B cell (primary cell): ENCODE results near the gene TBC1D3G. TPM values are rescaled to one million over a fixed set of nuclear protein-coding genes. Genes with fewer than 3 reads are reported as not detected.

Experiments
- polyA plus RNA-seq: library from polyadenylated mRNA; depleted of rRNA; stranded (reverse); fragments of >200 nt; gene quantifications from 2 replicates; pipeline ENCODE4 v1.2.3, GENCODE V29; 2012
- small RNA-seq: library from RNA; depleted of rRNA; stranded (forward); fragments of <200 nt; gene quantifications from one replicate; pipeline ENCODE3, GENCODE V24; 2012; ENCODE audit warnings: low replicate concordance, low read depth; ENCODE audit not compliant: insufficient read length
- total RNA-seq, 2 donors: library from RNA; stranded (reverse); fragments of 120-200 nt in 1 of 2; gene quantifications; 1 replicate in 1 of 2; 2 replicates in 1 of 2; pipeline versions ENCODE4 v1.2.3 to v1.2.4, GENCODE V29; 2013 to 2022

The TBC1D3G gene
- total and polyA plus RNA-seq, 2 donors (not counting 1 experiment from before 2014, with no cell fraction given) = not detected

Small RNA genes within 50 kb of the gene (small RNA-seq; reads per million reads assigned to genes)
- gene RF00019 = not detected

Other genes with a start within 250 kb of the TBC1D3G start
- 4.5 and 5.7 TPM in 2 replicates for gene CCL3, start 233.7 kb upstream of the TBC1D3G start, total RNA-seq
- gene CCL3, start 233.7 kb upstream of the TBC1D3G start, polyA plus RNA-seq = 31.3 and 54.5 TPM in 2 replicates
- 7.6 and 8.8 TPM in 2 replicates for gene CCL4, start 220.1 kb upstream of the TBC1D3G start, total RNA-seq
- 3.5 and 7.5 TPM in 2 replicates for gene CCL4, start 220.1 kb upstream of the TBC1D3G start, polyA plus RNA-seq
- 17.2 and 17.3 TPM in 2 replicates for gene TBC1D3B, start 147.2 kb upstream of the TBC1D3G start, total RNA-seq
- gene TBC1D3B, start 147.2 kb upstream of the TBC1D3G start, polyA plus RNA-seq = 3.2 and 3.6 TPM in 2 replicates
- gene CCL3L1, start 127.1 kb upstream of the TBC1D3G start, total RNA-seq = 0.54 and 0.83 TPM in 2 replicates
- gene CCL3L1, start 127.1 kb upstream of the TBC1D3G start, polyA plus RNA-seq = 2.4 and 4.4 TPM in 2 replicates
- gene CCL4L2, start 112.8 kb upstream of the TBC1D3G start, total RNA-seq = 0.53 and 1.2 TPM in 2 replicates
- 0.42 and 3.1 TPM in 2 replicates for gene CCL4L2, start 112.8 kb upstream of the TBC1D3G start, polyA plus RNA-seq
- 1.9 and 4.4 TPM in 2 replicates for gene TBC1D3I, start 59.3 kb upstream of the TBC1D3G start, total RNA-seq
- gene TBC1D3I, start 59.3 kb upstream of the TBC1D3G start, polyA plus RNA-seq = 0.19 and 0.46 TPM in 2 replicates
- gene TBC1D3H, start 64.6 kb downstream of the TBC1D3G start, total RNA-seq = not detected in 2 replicates
- gene TBC1D3H, start 64.6 kb downstream of the TBC1D3G start, polyA plus RNA-seq = not detected in 2 replicates
- gene ZNHIT3, start 162.8 kb downstream of the TBC1D3G start, total RNA-seq = 50.5 and 53.3 TPM in 2 replicates
- gene ZNHIT3, start 162.8 kb downstream of the TBC1D3G start, polyA plus RNA-seq = 36.5 and 41.7 TPM in 2 replicates
- gene MYO19, start 211.0 kb downstream of the TBC1D3G start, total RNA-seq = 65.7 and 76.8 TPM in 2 replicates
- 87.1 and 88.7 TPM in 2 replicates for gene MYO19, start 211.0 kb downstream of the TBC1D3G start, polyA plus RNA-seq
- gene PIGW, start 211.1 kb downstream of the TBC1D3G start, total RNA-seq = 5.9 and 6.3 TPM in 2 replicates
- 4.4 and 6.8 TPM in 2 replicates for gene PIGW, start 211.1 kb downstream of the TBC1D3G start, polyA plus RNA-seq
- gene GGNBP2, start 221.0 kb downstream of the TBC1D3G start, total RNA-seq = 137 and 155 TPM in 2 replicates
- 107 and 167 TPM in 2 replicates for gene GGNBP2, start 221.0 kb downstream of the TBC1D3G start, polyA plus RNA-seq